Prostate gland (tissue), 2 donors: ENCODE results near the gene ORMDL1.
"Not testable (repeated sequence)": the region's sequence is repeated elsewhere in the genome, so short reads cannot be mapped to it uniquely, and the experiment has no call there.

Source experiments
- CTCF ChIP-seq, 4 experiments: fragments of 200-600 bp in 2 of 4; fragments of 450-650 bp in 2 of 4; sonication (generic) in 2 of 4; IDR thresholded peaks; 1 replicate in 3 of 4; 2 replicates in 1 of 4; pipeline ENCODE4 v1.5.1; 2016 to 2019; ENCODE audit warnings: antibody characterized with exemption in 4 of 4, mild to moderate bottlenecking in 2 of 4, moderate library complexity in 2 of 4
- POLR2A ChIP-seq: fragments of 450-650 bp; IDR thresholded peaks from one replicate; pipeline ENCODE4 v1.6.1; 2016; ENCODE audit warnings: antibody characterized with exemption, mild to moderate bottlenecking
- POLR2AphosphoS5 ChIP-seq: sonication (generic); formaldehyde crosslinking; IDR thresholded peaks from one replicate; pipeline ENCODE4 v1.6.1; 2017; ENCODE audit warnings: antibody characterized with exemption

GRCh38 chr2:189760154-189760553, 24.0 kb downstream of the ORMDL1 start:
- TF ChIP-seq CTCF (IDR thresholded peaks at IDR 0.05); POLR2A; POLR2AphosphoS5: not testable (repeated sequence)
